ENCODE data around the gene SLC22A12. TPM values are rescaled to one million over a fixed set of nuclear protein-coding genes. Genes with fewer than 3 reads are reported as not detected.

The SLC22A12 gene
- total and polyA plus RNA-seq, 8 donors, result not detected

- ATAC-seq, result no peak
- H3K27me3 ChIP-seq, result no peaks in the 10 kb centered on the region
- 58 to 69% methylated on average over 10 of the region's 10 CpGs for WGBS, 2 donors
- no peak overlapping the region for H3K4me3 ChIP-seq
- no peak for FAIRE-seq
- intact Hi-C loops (cut with DNase I), result no loop called here
- no peak overlapping the region for H3K27ac ChIP-seq
- no peaks in the 10 kb centered on the region for H3K9me3 ChIP-seq
- H3K4me1 ChIP-seq, result no peaks in the 10 kb centered on the region
- no peak for TF ChIP-seq CTCF (IDR thresholded peaks at IDR 0.05)
- no peak for DNase-seq
- no peaks in the 10 kb centered on the region for H3K36me3 ChIP-seq
These were observed 14.2 kb downstream of the SLC22A12 start for GRCh38 chr11:64605244-64605560.

GRCh38 chr11:64605656-64606585 lies 14.9 kb downstream of the SLC22A12 start:
- no peak overlapping the region for H3K4me3 ChIP-seq
- no peaks in the 10 kb centered on the region for H3K4me1 ChIP-seq
- H3K27ac ChIP-seq, result no peak overlapping the region
- FAIRE-seq, result no peak
- intact Hi-C loops (cut with DNase I), result no loop called here
- DNase-seq, result peak in 1 of 6 donors; percentile 25
- H3K27me3 ChIP-seq, result no peaks in the 10 kb centered on the region
- 61 to 76% methylated on average over 21 of the region's 21 CpGs for WGBS, 2 donors
- no peak for ATAC-seq
- no peak for TF ChIP-seq CTCF (IDR thresholded peaks at IDR 0.05)
- no peaks in the 10 kb centered on the region for H3K36me3 ChIP-seq
- no peaks in the 10 kb centered on the region for H3K9me3 ChIP-seq

GRCh38 chr11:64606796-64607380 lies 15.9 kb downstream of the SLC22A12 start:
- Histone ChIP-seq H3K4me1 (no peaks in the 10 kb centered on the region), H3K36me3 (no peaks in the 10 kb centered on the region), H3K9me3 (no peaks in the 10 kb centered on the region), H3K27ac (no peak overlapping the region), H3K4me3 (no peak overlapping the region), H3K27me3 (no peaks in the 10 kb centered on the region)
- WGBS, 2 donors, result 79 to 83% methylated on average over 23 of the region's 23 CpGs
- ATAC-seq (no peak), FAIRE-seq (no peak), DNase-seq (peak in 1 of 6 donors; percentile 21)
- TF ChIP-seq CTCF (IDR thresholded peaks at IDR 0.05), result no peak
- intact Hi-C loops (cut with DNase I), result no loop called here

- H3K4me3 ChIP-seq, result no peak overlapping the region
- no peaks in the 10 kb centered on the region for H3K4me1 ChIP-seq
- FAIRE-seq (no peak), DNase-seq (peak in 1 of 6 donors; percentile 47), ATAC-seq (no peak)
- WGBS, 2 donors, result 65 to 75% methylated on average over 55 of the region's 55 CpGs
- no peaks in the 10 kb centered on the region for H3K27me3 ChIP-seq
- H3K9me3 ChIP-seq, result no peaks in the 10 kb centered on the region
- no peak for TF ChIP-seq CTCF (IDR thresholded peaks at IDR 0.05)
- no peaks in the 10 kb centered on the region for H3K36me3 ChIP-seq
- intact Hi-C loops (cut with DNase I), result no loop called here
- no peak overlapping the region for H3K27ac ChIP-seq
These were observed 16.5 kb downstream of the SLC22A12 start for GRCh38 chr11:64607381-64607985.

All from pancreas (tissue), 10 donors.